Islet of Langerhans (tissue), 1 donor: ENCODE data around the gene TMEM168.
"Not testable (repeated sequence)": the region's sequence is repeated elsewhere in the genome, so short reads cannot be mapped to it uniquely, and the experiment has no call there.

Experiments
- FAIRE-seq: peaks from one replicate; lab custom pipeline; 2011; peaks lifted over from hg19 to GRCh38; lab: Jason Lieb, UNC

Gene TMEM168

GRCh38 chr7:112779667-112780066, 10.5 kb downstream of the TMEM168 start:
- no peak for FAIRE-seq

DNA sequence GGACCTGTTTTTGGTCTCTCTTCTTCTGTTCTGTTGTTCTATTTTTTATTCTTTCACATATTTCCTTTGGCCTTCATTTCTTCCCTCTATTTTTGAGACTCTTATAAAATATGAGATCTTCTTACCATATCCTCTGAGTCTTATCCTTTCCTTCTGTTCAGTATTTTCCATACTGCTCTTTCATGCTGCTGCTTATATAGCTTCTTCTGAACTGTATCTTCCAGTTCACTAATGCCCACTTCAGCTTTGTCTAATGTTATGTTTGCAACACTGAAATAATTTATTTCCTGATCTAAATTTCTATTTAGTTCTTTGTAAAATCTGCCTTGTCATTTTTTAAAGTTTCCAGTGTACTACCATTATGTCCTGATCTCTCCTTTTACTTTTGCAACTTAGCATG, 12.8 kb downstream of the TMEM168 start:
- no peak for FAIRE-seq

- no peak for FAIRE-seq
These were observed 19.0 kb downstream of the TMEM168 start for GRCh38 chr7:112771166-112771565.

GRCh38 chr7:112770051-112770450, 20.1 kb downstream of the TMEM168 start:
- FAIRE-seq, result no peak

DNA sequence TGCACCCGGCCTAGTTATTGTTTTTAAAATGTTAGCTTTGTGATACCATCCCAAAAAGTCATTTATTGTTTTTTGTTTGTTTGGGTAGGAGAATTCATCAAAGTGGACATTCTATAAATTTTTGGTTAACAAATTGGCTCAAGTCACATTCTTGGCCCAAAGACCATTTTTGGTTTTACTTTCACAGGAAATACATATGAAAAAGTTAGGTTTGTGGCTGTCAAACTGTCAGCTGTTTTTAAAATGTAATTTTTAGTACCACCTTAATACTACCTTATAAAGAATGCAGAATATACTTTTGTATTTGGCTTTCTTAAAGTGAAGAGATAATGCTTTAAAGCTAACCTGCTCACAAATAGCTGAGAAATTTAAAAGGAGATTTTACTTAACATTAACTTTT, 25.1 kb downstream of the TMEM168 start:
- FAIRE-seq, result no peak

- FAIRE-seq, result no peak
These were observed 26.2 kb downstream of the TMEM168 start for GRCh38 chr7:112763996-112764395.

GRCh38 chr7:112763298-112763697, 26.9 kb downstream of the TMEM168 start:
- no peak for FAIRE-seq

DNA sequence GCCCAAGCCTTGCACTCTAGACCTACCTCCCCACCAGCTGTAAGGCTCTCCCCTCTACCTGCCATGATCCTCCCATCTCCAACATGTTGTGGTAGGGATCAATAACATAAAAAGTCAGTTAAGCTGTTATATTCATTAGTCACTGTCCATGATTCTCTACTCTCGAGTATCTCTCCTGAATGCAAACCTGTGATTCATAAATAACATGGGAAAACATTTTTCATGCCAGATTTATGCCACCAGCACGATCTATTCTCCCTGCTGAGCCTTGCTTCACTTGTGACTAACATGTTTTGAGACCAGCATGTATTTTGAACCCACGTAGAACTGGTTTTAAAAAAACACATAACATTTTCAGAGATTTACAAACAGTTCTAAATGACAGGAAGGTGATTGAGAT, 30.3 kb downstream of the TMEM168 start:
- no peak for FAIRE-seq

GRCh38 chr7:112757337-112757736, 32.9 kb downstream of the TMEM168 start:
- no peak for FAIRE-seq

DNA sequence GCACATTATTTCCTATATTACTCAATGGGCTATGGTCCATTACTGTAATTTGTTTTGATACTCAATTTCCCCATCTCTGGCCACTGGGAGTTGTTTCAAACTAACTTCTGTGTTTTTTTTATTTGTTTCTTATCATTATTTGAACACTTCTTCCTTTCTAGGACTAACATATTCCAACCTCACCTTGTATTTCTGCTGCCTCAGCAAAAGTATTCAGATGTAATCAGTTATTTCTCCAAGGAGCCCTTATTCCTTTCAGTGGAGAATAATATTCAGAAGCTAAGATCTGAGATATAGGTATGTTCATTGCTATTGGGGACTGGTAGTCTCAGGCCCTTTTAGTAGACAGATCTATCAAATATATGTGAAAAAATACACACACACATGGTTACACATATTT, 36.9 kb downstream of the TMEM168 start:
- no peak for FAIRE-seq

DNA sequence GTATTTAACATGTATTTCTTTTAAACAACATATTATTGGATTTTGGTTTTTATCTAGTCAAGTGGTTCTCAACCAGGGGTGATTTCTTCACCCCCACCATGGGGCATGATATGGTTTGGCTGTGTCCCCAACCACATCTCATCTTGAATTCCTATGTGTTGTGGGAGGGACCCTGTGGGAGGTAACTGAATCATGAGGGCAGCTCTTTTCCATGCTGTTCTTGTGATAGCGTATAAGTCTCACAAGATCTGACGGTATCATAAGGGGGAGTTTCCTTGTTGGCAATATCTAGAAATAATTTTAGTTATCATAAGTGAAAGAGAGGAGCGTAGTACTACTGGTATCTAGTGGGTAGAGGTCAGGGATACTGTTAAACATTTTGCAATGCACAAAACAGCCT, 37.6 kb downstream of the TMEM168 start:
- FAIRE-seq, result no peak

GRCh38 chr7:112749775-112750174, 40.4 kb downstream of the TMEM168 start:
- FAIRE-seq, result no peak

DNA sequence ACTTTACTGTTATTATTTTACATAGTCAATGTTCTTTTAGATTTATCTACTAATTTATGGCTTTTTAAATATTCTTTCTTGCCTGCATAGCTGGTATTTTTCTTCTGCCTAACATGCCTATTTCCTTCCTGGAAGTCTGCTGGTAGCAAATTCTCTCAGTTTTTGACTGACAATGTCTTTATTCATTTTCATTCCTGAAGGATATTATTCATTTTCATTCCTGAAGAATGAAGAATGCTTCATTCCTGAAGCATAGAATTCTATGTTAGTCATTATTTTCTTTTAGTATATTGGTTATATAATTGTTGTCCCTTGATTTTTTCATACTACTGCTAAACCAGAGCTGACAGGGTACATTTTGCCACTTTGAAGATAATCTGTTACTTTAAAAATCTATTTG, 41.8 kb downstream of the TMEM168 start:
- no peak for FAIRE-seq

GRCh38 chr7:112745635-112746034, 44.6 kb downstream of the TMEM168 start:
- no peak for FAIRE-seq

- no peak for FAIRE-seq
These were observed 45.4 kb downstream of the TMEM168 start for GRCh38 chr7:112744818-112745217.

DNA sequence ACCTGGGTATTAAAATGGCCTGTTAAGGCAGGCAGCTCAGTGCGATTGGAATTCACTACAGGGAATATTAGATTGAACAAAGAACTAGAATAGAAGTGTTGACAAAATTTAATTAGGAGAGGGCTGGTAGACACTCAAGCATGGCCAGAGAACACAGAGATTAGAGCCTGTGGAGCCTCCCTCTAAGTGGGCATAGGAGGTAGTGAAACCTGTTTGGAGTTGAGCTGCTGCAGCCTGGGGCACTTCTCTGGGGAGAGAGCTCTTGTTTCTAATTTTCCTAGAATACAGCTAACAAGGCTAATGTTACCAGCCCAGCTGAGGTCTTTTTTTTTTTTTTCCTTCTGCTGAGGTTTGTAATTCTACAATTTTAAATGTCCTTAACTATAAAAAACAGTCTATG, 46.4 kb downstream of the TMEM168 start:
- no peak for FAIRE-seq

GRCh38 chr7:112740667-112741066, 49.5 kb downstream of the TMEM168 start:
- no peak for FAIRE-seq

DNA sequence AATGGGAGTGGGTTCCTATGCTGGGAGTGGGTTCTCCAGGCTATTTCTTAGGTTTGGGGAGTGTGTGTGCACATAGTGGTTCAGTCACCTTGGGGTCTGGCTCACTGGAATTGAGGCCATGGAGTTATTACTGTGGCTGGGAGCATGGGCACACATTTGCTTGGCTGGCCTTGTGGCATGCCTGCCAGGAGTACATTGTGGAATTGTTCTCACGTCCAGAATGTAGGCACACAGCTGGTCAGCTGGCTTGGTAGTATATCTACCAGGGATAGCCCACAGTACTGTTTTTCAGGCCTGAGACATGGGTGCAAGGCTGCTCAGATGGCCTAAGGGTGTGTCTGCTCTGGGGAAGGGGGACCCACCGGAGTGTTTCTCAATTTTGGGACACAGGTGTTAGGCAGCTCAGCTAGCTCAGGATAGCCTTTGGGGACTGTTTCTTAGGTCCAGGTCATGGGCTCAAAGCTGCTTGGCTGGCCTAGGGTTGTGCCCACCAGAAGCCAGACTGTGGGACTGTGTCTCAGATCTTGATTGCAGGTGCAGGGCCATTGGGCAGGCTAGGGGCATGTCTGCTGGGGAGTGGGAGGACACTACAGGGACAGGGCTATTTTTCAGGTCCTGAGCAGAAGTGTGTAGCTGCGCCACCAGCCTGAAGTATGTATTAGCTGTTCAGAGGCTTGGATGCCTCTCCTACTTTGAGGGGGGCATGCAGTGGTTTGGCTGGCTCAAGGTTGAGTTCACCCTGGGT, 50.6 kb downstream of the TMEM168 start:
- FAIRE-seq, result no peak

GRCh38 chr7:112735261-112735660, 54.9 kb downstream of the TMEM168 start:
- FAIRE-seq, result no peak

- not testable (repeated sequence) for FAIRE-seq
These were observed 58.9 kb downstream of the TMEM168 start for GRCh38 chr7:112731324-112731723.

DNA sequence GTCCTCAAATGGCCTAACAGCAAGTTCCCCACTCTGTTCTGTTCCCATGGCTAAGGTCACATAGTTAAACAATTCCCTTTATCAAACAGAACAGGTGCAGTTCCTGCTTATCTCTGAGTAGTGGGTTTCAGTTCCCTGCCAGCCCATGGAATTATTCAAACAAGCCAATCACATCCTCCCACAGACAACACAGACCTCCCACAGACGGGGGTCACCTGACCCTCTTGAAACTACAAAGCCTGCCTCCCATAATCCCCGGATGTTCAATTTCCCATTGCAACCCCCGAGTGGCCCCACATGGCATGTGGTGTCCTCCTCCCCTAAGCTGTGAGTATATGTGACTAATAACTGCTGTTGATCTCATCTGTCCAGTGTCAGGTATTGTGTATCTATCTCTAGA, 64.1 kb downstream of the TMEM168 start:
- FAIRE-seq, result no peak

DNA sequence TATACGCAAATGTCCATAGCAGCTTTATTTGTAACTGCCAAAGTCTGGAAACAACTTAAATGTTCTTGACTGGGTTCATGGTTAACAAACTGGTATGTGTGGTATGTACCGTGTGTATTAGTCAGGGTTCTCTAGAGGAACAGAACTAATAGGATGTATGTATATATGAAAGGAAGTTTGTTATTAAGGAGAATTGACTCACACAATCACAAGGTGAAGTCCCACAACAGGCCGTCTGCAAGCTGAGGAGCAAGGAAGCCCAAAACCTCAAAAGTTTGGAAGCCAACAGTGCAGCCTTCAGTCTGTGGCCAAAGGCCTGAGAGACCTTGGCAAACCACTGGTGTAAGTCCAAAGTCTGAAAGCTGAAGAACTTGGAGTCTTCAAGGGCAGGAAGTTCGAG, 66.8 kb downstream of the TMEM168 start:
- no peak for FAIRE-seq

DNA sequence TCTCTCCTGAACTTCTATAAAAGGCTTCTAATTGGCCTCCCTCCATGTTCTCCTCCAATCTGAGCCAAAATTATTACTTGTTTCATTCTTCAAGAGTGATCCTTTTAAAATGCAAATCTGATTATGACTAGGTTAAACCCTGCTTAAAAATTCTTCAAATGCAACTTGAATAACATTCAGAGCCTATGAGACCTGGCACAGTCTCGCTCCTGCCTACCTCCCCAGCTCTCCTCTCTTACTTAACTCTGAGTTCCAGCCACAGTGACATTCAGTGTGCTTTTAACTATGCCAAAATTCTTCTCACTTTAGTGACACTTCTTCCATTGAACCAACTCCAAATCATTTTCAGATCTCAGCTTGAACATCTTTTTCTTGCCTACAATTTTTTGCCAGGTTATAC, 68.8 kb downstream of the TMEM168 start:
- FAIRE-seq, result no peak

GRCh38 chr7:112715525-112715924, 74.7 kb downstream of the TMEM168 start:
- no peak for FAIRE-seq

- FAIRE-seq, result no peak
These were observed 75.3 kb downstream of the TMEM168 start for GRCh38 chr7:112714917-112715316.
